ENCODE results near the gene CLDN5. TPM values are rescaled to one million over a fixed set of nuclear protein-coding genes. Genes with fewer than 3 reads are reported as not detected.

CLDN5 gene
- total RNA-seq, 2 experiments from 2014 or later = not detected

GRCh38 chr22:19476023-19476422, 48.2 kb downstream of the CLDN5 start:
- no peaks in the 10 kb centered on the region for H3K9me3 ChIP-seq (ENCODE audit: low read length)
- TF ChIP-seq CTCF (conservative IDR thresholded peaks at IDR 0.05; ENCODE audit: low read length) (no peak), EZH2phosphoT487 (IDR thresholded peaks at IDR 0.05; ENCODE audit: borderline replicate concordance, low read depth, low read length) (no peak)
- peaks cover 14% of the 10 kb centered on the region for H4K20me1 ChIP-seq (ENCODE audit: insufficient read depth, low read length)
- peaks cover 56% of the 10 kb centered on the region for H3K79me2 ChIP-seq (ENCODE audit: insufficient read depth, low read depth, low read length)
- DNase-seq (ENCODE audit: low spot score) = no peak
- H3K4me2 ChIP-seq (ENCODE audit: low read length) = 0 out of 2 replicates have a peak overlapping the region, but pooled peaks have one; percentile 1
- BruUV-seq (replicated peaks) = no TSS peak
- H3K4me3 ChIP-seq (ENCODE audit: low read depth, low read length, poor library complexity, severe bottlenecking) = no peak overlapping the region
- H3K9me2 ChIP-seq (ENCODE audit: insufficient read depth, low read length) = no peaks in the 10 kb centered on the region
- H3K4me1 ChIP-seq (ENCODE audit: insufficient read depth, low read length, poor library complexity, severe bottlenecking) = peaks cover 13% of the 10 kb centered on the region
- ChIA-PET CTCF (ENCODE audit: unreplicated experiment) (no interaction called here), POLR2A (interaction anchor here (0.6 kb wide), 1 partner anchor 1818 kb away, joined by 4 read pairs; no protein-coding TSS in a partner anchor)
- no peak overlapping the region for H3K27ac ChIP-seq (ENCODE audit: low read depth, low read length, poor library complexity, severe bottlenecking)
- H3K36me3 ChIP-seq (ENCODE audit: insufficient read depth, low read length) = peaks cover 57% of the 10 kb centered on the region
- intact Hi-C loops (cut with micrococcal nuclease; ENCODE audit: unreplicated experiment) = loop anchor here (2.0 kb wide), 2 partner anchors 43 to 175 kb away; partner anchors contain the start of gene MRPL40
- no peak overlapping the region for H2AFZ ChIP-seq (ENCODE audit: low read length)

- Histone ChIP-seq H3K4me1 (ENCODE audit: insufficient read depth, low read length, poor library complexity, severe bottlenecking) (peaks cover 9% of the 10 kb centered on the region), H3K4me2 (ENCODE audit: low read length) (no peak overlapping the region), H2AFZ (ENCODE audit: low read length) (no peak overlapping the region), H3K9me3 (ENCODE audit: low read length) (no peaks in the 10 kb centered on the region), H3K9me2 (ENCODE audit: insufficient read depth, low read length) (no peaks in the 10 kb centered on the region), H3K4me3 (ENCODE audit: low read depth, low read length, poor library complexity, severe bottlenecking) (no peak overlapping the region), H3K27ac (ENCODE audit: low read depth, low read length, poor library complexity, severe bottlenecking) (no peak overlapping the region), H3K36me3 (ENCODE audit: insufficient read depth, low read length) (peaks cover 75% of the 10 kb centered on the region), H4K20me1 (ENCODE audit: insufficient read depth, low read length) (peaks cover 7% of the 10 kb centered on the region), H3K79me2 (ENCODE audit: insufficient read depth, low read depth, low read length) (peaks cover 41% of the 10 kb centered on the region)
- DNase-seq (ENCODE audit: low spot score) = peak; percentile 27
- POLR2A ChIA-PET = interaction anchor here (0.6 to 2.3 kb wide), 2 partner anchors 10 to 152 kb away, joined by 3 to 6 read pairs; no protein-coding TSS in a partner anchor
- no TSS peak for BruUV-seq (replicated peaks)
- TF ChIP-seq CTCF (conservative IDR thresholded peaks at IDR 0.05; ENCODE audit: low read length) (peak; percentile 28; the same call in 1 of the 2 replicates), EZH2phosphoT487 (IDR thresholded peaks at IDR 0.05; ENCODE audit: borderline replicate concordance, low read depth, low read length) (no peak)
- intact Hi-C loops (cut with micrococcal nuclease; ENCODE audit: unreplicated experiment) = no loop called here
- CTCF ChIA-PET (ENCODE audit: unreplicated experiment) = interaction anchor here (0.5 kb wide), 1 partner anchor 255 kb away, joined by 3 read pairs; no protein-coding TSS in a partner anchor
These were observed 50.6 kb downstream of the CLDN5 start for GRCh38 chr22:19473578-19473977.

Other genes with a start within 250 kb of the CLDN5 start
- gene CLTCL1, start 232.7 kb downstream of the CLDN5 start, total RNA-seq (2014; rRNA removed; shearing (Covaris generic)) = 0.31 and 0.44 TPM in 2 replicates
- 0.99 and 1.0 TPM in 2 replicates for gene CLTCL1, start 232.7 kb downstream of the CLDN5 start, total RNA-seq (2022)
- gene HIRA, start 92.7 kb downstream of the CLDN5 start, total RNA-seq (2014; rRNA removed; shearing (Covaris generic)) = 22.4 and 31.2 TPM in 2 replicates
- 49.4 and 55.7 TPM in 2 replicates for gene HIRA, start 92.7 kb downstream of the CLDN5 start, total RNA-seq (2022)
- 38.5 and 46.3 TPM in 2 replicates for gene MRPL40, start 91.9 kb downstream of the CLDN5 start, total RNA-seq (2014; rRNA removed; shearing (Covaris generic))
- 40.0 and 45.6 TPM in 2 replicates for gene MRPL40, start 91.9 kb downstream of the CLDN5 start, total RNA-seq (2022)
- gene C22orf39, start 76.7 kb downstream of the CLDN5 start, total RNA-seq (2014; rRNA removed; shearing (Covaris generic)) = 64.8 and 70.4 TPM in 2 replicates
- 52.1 and 56.3 TPM in 2 replicates for gene C22orf39, start 76.7 kb downstream of the CLDN5 start, total RNA-seq (2022)
- gene UFD1, start 45.2 kb downstream of the CLDN5 start, total RNA-seq (2014; rRNA removed; shearing (Covaris generic)) = 52.8 and 70.8 TPM in 2 replicates
- 60.1 and 62.5 TPM in 2 replicates for gene UFD1, start 45.2 kb downstream of the CLDN5 start, total RNA-seq (2022)
- 80.2 and 90.9 TPM in 2 replicates for gene CDC45, start 44.5 kb downstream of the CLDN5 start, total RNA-seq (2014; rRNA removed; shearing (Covaris generic))
- 83.0 and 97.1 TPM in 2 replicates for gene CDC45, start 44.5 kb downstream of the CLDN5 start, total RNA-seq (2022)
- gene SEPTIN5, start 190.1 kb upstream of the CLDN5 start, total RNA-seq (2014; rRNA removed; shearing (Covaris generic)) = 1.2 TPM in 1 of 2 replicates, not detected in the other
- gene SEPTIN5, start 190.1 kb upstream of the CLDN5 start, total RNA-seq (2022) = not detected in 2 replicates
- not detected in 2 replicates for gene GP1BB, start 199.1 kb upstream of the CLDN5 start, total RNA-seq (2014; rRNA removed; shearing (Covaris generic))
- not detected in 2 replicates for gene GP1BB, start 199.1 kb upstream of the CLDN5 start, total RNA-seq (2022)
- gene TBX1, start 236.4 kb upstream of the CLDN5 start, total RNA-seq (2014; rRNA removed; shearing (Covaris generic)) = not detected in 2 replicates
- 0.23 TPM in 1 of 2 replicates, not detected in the other for gene TBX1, start 236.4 kb upstream of the CLDN5 start, total RNA-seq (2022)

Measured in OCI-LY7 (cell line).